ENCODE data around the gene KPNB1. TPM values are rescaled to one million over a fixed set of nuclear protein-coding genes. Genes with fewer than 3 reads are reported as not detected.

The KPNB1 gene
- total and polyA plus RNA-seq, 2 of the 4 experiments (the other 2 are of a cell fraction), result 206 to 1,082 TPM

GRCh38 chr17:47640076-47640475 lies 9.6 kb upstream of the KPNB1 start:
- Histone ChIP-seq H3K27ac (ENCODE audit: insufficient read depth, low read length) (no peak overlapping the region), H4K91ac (ENCODE audit: insufficient read depth, low read depth, low read length) (no peak overlapping the region), H2BK5ac (ENCODE audit: low read depth, low read length, poor library complexity, severe bottlenecking) (no peak overlapping the region), H3K56ac (ENCODE audit: extremely low read depth, insufficient read depth, low read length) (no peak overlapping the region), H3K79me1 (ENCODE audit: low read depth in 1 of 2, low read length in 2 of 2) (peaks cover 0 to 5% of the 10 kb centered on the region in 2 experiments; a peak in 1 of 4 replicates), H2BK20ac (ENCODE audit: low read depth, low read length) (no peak overlapping the region), H2AK5ac (ENCODE audit: low read depth, low read length) (no peak overlapping the region), H3K4ac (ENCODE audit: low read depth, low read length) (no peak overlapping the region), H2BK15ac (ENCODE audit: low read depth, low read length) (no peak overlapping the region), H4K20me1 (ENCODE audit: insufficient read depth, low read length) (no peaks in the 10 kb centered on the region), H3K4me3 (ENCODE audit: insufficient read depth, low read depth, low read length) (no peak overlapping the region), H3K27me3 (ENCODE audit: control insufficient read depth, insufficient read depth, low read length) (no peaks in the 10 kb centered on the region), H4K8ac (ENCODE audit: low read depth in 2 of 2, low read length in 2 of 2) (no peak overlapping the region), H3K9ac (ENCODE audit: low read depth, low read length) (no peak overlapping the region), H3K9me1 (ENCODE audit: insufficient read depth, low read length) (0 out of 2 replicates have a peak, but pooled peaks cover 2% of the 10 kb centered on the region), H2AFZ (replicated peaks; ENCODE audit: low read length, poor library complexity) (no peak overlapping the region), H3K18ac (ENCODE audit: low read depth, low read length) (no peak overlapping the region), H2BK120ac (ENCODE audit: low read depth, low read length) (no peak overlapping the region), H3K4me1 (ENCODE audit: control insufficient read depth, insufficient read depth, low read length) (no peaks in the 10 kb centered on the region), H4K5ac (ENCODE audit: low read depth, low read length) (no peak overlapping the region), H3K36me3 (ENCODE audit: control insufficient read depth, insufficient read depth, low read length) (no peaks in the 10 kb centered on the region), H3K14ac (replicated peaks; ENCODE audit: low read depth, low read length) (no peak overlapping the region), H3K23ac (ENCODE audit: low read depth, low read length) (no peak overlapping the region), H3K9me3 (ENCODE audit: control insufficient read depth, insufficient read depth, low read length) (no peaks in the 10 kb centered on the region), H2AK9ac (replicated peaks; ENCODE audit: low read depth, low read length, poor library complexity) (no peak overlapping the region), H3K4me2 (ENCODE audit: low read depth, low read length) (no peak overlapping the region)
- intact Hi-C loops (cut with micrococcal nuclease) (no loop called here), in situ Hi-C loops (cut with MboI; ENCODE audit: low sequenced_read_pairs) (no loop called here), dilution Hi-C loops (cut with HindIII; ENCODE audit: low sequenced_read_pairs, unreplicated experiment) (no loop called here)
- no CpG with 5 or more reads among the region's 3 CpGs for WGBS, 2 experiments (ENCODE audit: extremely low coverage in 2 of 2, insufficient read length in 1 of 2)
- ATAC-seq (ENCODE audit: low read depth), result no peak
- no TSS peak for BruUV-seq (replicated peaks)
- TF ChIP-seq NFE2L2 (IDR thresholded peaks at IDR 0.05; ENCODE audit: low read depth, low read length) (no peak), POLR2A (IDR thresholded peaks at IDR 0.05; ENCODE audit: low read depth, low read length) (no peak), ELK1 (IDR thresholded peaks at IDR 0.05; ENCODE audit: borderline replicate concordance, low read depth, low read length) (no peak)
- no peak for DNase-seq
- POLR2A ChIA-PET (ENCODE audit: unreplicated experiment), result interaction anchor here (0.5 kb wide), 1 partner anchor 158 kb away, joined by 17 read pairs; no protein-coding TSS in a partner anchor
- CTCF ChIA-PET, result interaction anchor here (0.6 kb wide), 1 partner anchor 19 kb away, joined by 3 read pairs; no protein-coding TSS in a partner anchor

Measured in IMR-90 (cell line).